Choroid plexus epithelial cell (primary cell): ENCODE measurements around the gene RAB40B.

Source experiments
- DNase-seq: peaks from one replicate; pipeline ENCODE4 v3.0.0-alpha.2; 2010; ENCODE audit warnings: low read depth
- H3K4me3 ChIP-seq: 2 replicates; pipeline ENCODE4 v1.5.1; 2011; ENCODE audit warnings: low read depth, mild to moderate bottlenecking, control low read depth, low read length, moderate library complexity
- CTCF ChIP-seq: conservative IDR thresholded peaks from 2 replicates; pipeline ENCODE4 v1.5.1; 2011; ENCODE audit warnings: low read depth, mild to moderate bottlenecking, control low read depth, inconsistent platforms, low read length, moderate library complexity

RAB40B gene

DNA sequence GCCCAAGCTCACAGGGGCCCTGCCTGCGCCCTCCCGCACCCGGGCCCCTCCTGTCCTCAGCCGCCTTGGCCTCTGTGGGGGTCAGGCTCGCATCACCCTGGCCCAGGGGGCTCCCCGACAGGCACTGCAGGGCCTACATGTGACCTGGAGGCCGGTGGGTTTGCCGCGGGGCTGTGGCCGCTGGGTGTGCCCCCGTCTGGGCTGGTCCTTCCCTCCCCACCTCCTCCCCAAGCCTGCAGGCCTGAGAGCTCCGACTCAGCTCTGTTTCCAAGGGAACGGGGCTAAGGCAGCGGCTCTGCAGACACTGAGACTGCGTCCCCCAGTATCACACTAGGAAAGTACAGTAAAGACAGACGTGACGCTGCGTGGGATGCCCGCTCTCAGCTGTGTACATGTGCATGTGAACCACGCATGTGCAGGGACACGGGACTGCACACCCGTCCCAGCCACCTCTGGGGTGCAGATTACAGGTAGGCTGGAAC lies 33.8 kb downstream of the RAB40B start:
- no peak for DNase-seq
- no peak for TF ChIP-seq CTCF
- H3K4me3 ChIP-seq = no peak overlapping the region

DNA sequence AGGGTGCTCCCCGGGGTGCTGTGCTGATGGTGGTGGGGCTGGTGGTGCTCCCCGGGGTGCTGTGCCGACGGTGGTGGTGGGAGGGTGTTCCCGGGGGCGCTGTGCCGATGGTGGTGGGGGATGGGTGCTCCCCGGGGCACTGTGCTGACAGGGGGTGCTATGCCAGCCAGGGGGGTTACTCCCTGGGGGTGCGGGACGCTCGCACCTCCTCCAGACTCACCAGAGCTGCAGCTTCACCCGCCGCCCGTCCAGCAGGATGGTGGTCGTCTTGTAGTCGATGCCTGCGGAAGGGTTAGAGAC lies 34.3 kb downstream of the RAB40B start:
- no peak for TF ChIP-seq CTCF
- DNase-seq = no peak
- H3K4me3 ChIP-seq = no peak overlapping the region

DNA sequence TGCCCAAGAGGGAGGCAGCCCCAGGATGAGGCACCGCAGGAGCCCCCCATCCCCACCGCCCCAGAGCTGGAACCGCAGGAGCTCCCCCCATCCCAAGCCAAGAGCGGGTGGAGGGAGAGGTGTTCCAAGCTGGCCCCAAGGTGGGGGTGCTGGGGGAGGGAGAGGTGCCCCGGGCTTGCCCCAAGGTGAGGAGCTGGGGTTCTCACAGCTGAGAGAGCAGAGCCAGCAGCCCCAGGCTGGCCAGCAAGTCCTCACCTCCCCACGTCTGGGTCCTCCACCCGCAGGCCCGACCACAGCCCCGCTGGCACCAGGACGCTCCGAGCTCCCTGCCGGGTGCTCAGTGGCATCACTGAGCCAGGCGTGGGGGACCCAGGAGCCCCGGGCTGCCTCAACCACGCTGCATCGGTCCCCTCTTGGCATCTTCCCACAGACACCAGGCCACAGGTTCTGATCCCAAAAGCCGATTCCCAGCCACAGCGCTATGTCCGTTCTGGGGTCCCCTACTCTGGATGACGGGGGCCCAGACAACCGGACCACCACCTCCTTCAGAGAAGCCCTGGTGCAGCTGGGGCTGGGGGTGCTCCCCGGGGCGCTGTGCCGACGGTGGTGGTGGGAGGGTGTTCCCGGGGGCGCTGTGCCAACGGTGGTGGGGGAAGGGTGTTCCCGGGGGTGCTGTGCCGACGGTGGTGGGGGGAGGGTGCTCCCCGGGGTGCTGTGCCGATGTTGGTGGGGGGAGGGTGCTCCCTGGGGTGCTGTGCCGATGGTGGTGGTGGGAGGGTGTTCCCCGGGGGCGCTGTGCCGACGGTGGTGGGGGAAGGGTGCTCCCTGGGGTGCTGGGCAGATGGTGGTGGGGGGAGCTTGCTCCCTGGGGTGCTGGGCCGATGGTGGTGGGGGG lies 34.9 kb downstream of the RAB40B start:
- TF ChIP-seq CTCF = no peak
- DNase-seq = no peak

GRCh38 chr17:82662711-82663261 lies 35.7 kb downstream of the RAB40B start:
- TF ChIP-seq CTCF = no peak
- H3K4me3 ChIP-seq = no peak overlapping the region
- DNase-seq = no peak

More for the DNA sequence above, 34.9 kb downstream of the RAB40B start:
- H3K4me3 ChIP-seq = no peak overlapping the region

- TF ChIP-seq CTCF = no peak
- DNase-seq = no peak
These were observed 36.5 kb downstream of the RAB40B start for GRCh38 chr17:82661717-82662683.

GRCh38 chr17:82659886-82660285 lies 38.6 kb downstream of the RAB40B start:
- no peak for DNase-seq
- no peak for TF ChIP-seq CTCF
- no peak overlapping the region for H3K4me3 ChIP-seq

More at GRCh38 chr17:82661717-82662683, 36.5 kb downstream of the RAB40B start:
- no peak overlapping the region for H3K4me3 ChIP-seq
